Rectal smooth muscle tissue (tissue), 1 donor: ENCODE data around the gene DCAF7.

ENCODE experiments used
- H3K27ac ChIP-seq: one replicate; pipeline ENCODE4 v1.7.0; 2013; ENCODE audit warnings: low read depth, low read length, inconsistent platforms
- H3K27me3 ChIP-seq: one replicate; pipeline ENCODE4 v1.7.0; 2013; ENCODE audit warnings: low read length; ENCODE audit not compliant: control insufficient read depth, insufficient read depth
- H3K36me3 ChIP-seq: one replicate; pipeline ENCODE4 v1.7.0; 2013; ENCODE audit warnings: low read length; ENCODE audit not compliant: control insufficient read depth, insufficient read depth
- H3K4me1 ChIP-seq: one replicate; pipeline ENCODE4 v1.7.0; 2013; ENCODE audit warnings: low read length; ENCODE audit not compliant: control insufficient read depth, insufficient read depth
- H3K4me3 ChIP-seq: one replicate; pipeline ENCODE4 v1.7.0; 2013; ENCODE audit warnings: low read length
- H3K9ac ChIP-seq: one replicate; pipeline ENCODE4 v1.7.0; 2013; ENCODE audit warnings: low read length

The DCAF7 gene

GRCh38 chr17:63530557-63531021 lies 19.7 kb upstream of the DCAF7 start:
- Histone ChIP-seq H3K27ac (no peak overlapping the region), H3K27me3 (no peaks in the 10 kb centered on the region), H3K4me3 (no peak overlapping the region), H3K4me1 (no peaks in the 10 kb centered on the region), H3K36me3 (no peaks in the 10 kb centered on the region), H3K9ac (no peak overlapping the region)

- no peaks in the 10 kb centered on the region for H3K4me1 ChIP-seq
- no peak overlapping the region for H3K27ac ChIP-seq
- no peaks in the 10 kb centered on the region for H3K36me3 ChIP-seq
- H3K4me3 ChIP-seq = no peak overlapping the region
- no peaks in the 10 kb centered on the region for H3K27me3 ChIP-seq
- no peak overlapping the region for H3K9ac ChIP-seq
Observed at GRCh38 chr17:63531022-63531965, 19.0 kb upstream of the DCAF7 start.

GRCh38 chr17:63533433-63534077 lies 16.7 kb upstream of the DCAF7 start:
- peaks cover 8% of the 10 kb centered on the region for H3K27me3 ChIP-seq
- no peak overlapping the region for H3K27ac ChIP-seq

DNA sequence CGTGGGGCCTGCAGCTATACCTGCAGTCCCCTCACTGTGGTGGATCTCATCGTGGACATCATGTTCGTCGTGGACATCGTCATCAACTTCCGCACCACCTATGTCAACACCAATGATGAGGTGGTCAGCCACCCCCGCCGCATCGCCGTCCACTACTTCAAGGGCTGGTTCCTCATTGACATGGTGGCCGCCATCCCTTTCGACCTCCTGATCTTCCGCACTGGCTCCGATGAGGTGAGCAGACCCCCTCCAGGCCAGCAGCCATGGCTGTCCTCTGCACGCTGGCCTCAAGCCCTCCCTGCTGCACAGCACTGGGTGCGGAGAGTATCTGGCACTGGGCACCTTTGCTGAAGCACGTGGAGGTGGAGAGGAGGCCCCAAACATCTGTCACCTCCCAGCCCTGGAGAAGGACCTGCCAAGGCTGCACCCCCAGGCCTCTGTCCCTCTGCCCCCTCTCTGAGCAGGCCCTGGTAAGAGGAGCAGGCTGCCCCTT lies 16.2 kb upstream of the DCAF7 start:
- H3K9ac ChIP-seq = no peak overlapping the region
- peaks cover 11% of the 10 kb centered on the region for H3K27me3 ChIP-seq
- no peak overlapping the region for H3K4me3 ChIP-seq
- H3K27ac ChIP-seq = no peak overlapping the region
- no peaks in the 10 kb centered on the region for H3K36me3 ChIP-seq
- H3K4me1 ChIP-seq = no peaks in the 10 kb centered on the region

More at GRCh38 chr17:63533433-63534077, 16.7 kb upstream of the DCAF7 start:
- Histone ChIP-seq H3K9ac (no peak overlapping the region), H3K4me1 (no peaks in the 10 kb centered on the region), H3K36me3 (no peaks in the 10 kb centered on the region), H3K4me3 (no peak overlapping the region)

GRCh38 chr17:63534816-63535455 lies 15.3 kb upstream of the DCAF7 start:
- no peaks in the 10 kb centered on the region for H3K36me3 ChIP-seq
- no peaks in the 10 kb centered on the region for H3K4me1 ChIP-seq
- peaks cover 18% of the 10 kb centered on the region for H3K27me3 ChIP-seq
- H3K9ac ChIP-seq = no peak overlapping the region
- H3K27ac ChIP-seq = no peak overlapping the region
- H3K4me3 ChIP-seq = no peak overlapping the region

- Histone ChIP-seq H3K27ac (no peak overlapping the region), H3K36me3 (no peaks in the 10 kb centered on the region), H3K27me3 (peaks cover 20% of the 10 kb centered on the region), H3K4me1 (no peaks in the 10 kb centered on the region), H3K4me3 (no peak overlapping the region), H3K9ac (no peak overlapping the region)
Observed at GRCh38 chr17:63535640-63536039, 14.6 kb upstream of the DCAF7 start.

GRCh38 chr17:63537001-63537400 lies 13.3 kb upstream of the DCAF7 start:
- Histone ChIP-seq H3K27ac (no peak overlapping the region), H3K4me1 (no peaks in the 10 kb centered on the region), H3K4me3 (no peak overlapping the region), H3K27me3 (peaks cover 20% of the 10 kb centered on the region), H3K36me3 (no peaks in the 10 kb centered on the region), H3K9ac (no peak overlapping the region)

- H3K27me3 ChIP-seq = peaks cover 20% of the 10 kb centered on the region
- no peak overlapping the region for H3K27ac ChIP-seq
- no peaks in the 10 kb centered on the region for H3K4me1 ChIP-seq
- H3K9ac ChIP-seq = no peak overlapping the region
- no peak overlapping the region for H3K4me3 ChIP-seq
- H3K36me3 ChIP-seq = no peaks in the 10 kb centered on the region
Observed at GRCh38 chr17:63537991-63538692, 12.1 kb upstream of the DCAF7 start.

DNA sequence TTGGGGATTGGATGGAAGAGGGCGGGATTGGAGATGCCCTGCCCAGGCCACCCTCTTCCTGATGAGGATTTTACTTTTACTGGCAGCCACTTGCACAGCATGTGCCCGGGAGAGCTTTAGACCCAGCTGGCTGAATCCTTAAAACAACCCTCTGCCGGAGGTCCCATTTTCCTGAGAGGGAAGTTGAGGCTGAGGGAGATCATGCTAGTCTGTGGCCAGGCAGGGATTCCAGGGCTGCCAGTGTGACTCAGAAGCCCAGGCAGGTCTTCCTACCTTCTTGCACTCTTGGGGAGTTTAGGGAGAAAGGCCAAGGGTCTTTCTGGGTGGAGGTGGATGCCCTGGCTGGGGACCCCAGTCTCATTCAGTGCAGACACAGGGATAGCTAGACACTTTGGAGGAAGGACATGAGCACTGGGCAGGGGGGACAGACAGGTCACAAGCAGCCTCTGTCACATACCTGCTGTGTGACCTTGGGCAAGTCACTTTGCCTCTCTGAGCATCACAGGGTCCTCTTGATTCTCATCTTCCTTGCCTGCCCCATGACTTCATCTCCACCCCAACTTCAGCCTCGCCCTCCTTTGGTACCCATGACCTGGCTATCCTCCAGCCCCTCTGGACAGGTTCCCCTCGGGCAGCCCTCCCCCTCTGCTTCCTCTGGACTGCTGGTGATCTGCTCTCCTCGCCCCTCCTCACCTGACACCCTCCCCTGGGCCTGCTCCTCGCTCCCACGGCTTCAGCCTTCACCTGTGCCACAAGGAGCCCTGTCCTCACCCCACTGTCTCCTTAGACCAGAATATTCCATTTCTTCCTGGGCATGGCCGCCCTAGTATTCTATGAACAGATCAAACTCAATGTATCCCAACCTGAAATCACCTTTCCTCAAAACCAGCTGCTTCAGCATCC lies 11.3 kb upstream of the DCAF7 start:
- no peak overlapping the region for H3K9ac ChIP-seq
- H3K4me3 ChIP-seq = no peak overlapping the region
- H3K27me3 ChIP-seq = peaks cover 20% of the 10 kb centered on the region
- H3K27ac ChIP-seq = no peak overlapping the region
- H3K36me3 ChIP-seq = no peaks in the 10 kb centered on the region
- H3K4me1 ChIP-seq = no peaks in the 10 kb centered on the region

DNA sequence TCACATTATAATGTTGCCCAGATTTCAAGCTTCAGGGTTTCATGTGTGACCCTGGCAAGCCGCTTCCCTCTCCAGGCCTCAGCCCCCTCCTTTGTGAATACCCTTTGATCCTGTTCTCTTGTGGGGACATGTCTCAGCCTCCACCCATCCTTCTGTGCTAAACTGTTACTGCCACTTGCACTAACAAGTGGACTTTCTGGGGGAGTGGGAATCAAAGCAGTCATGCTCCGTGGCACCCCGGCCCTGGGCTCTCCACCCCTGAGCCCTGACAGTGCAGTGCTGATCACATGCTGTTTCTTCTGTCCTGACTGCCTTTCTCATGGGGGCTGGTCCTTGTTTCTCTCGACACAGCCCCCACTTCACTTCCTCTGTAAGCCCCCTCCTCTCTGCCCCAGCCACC lies 9.7 kb upstream of the DCAF7 start:
- Histone ChIP-seq H3K27ac (no peak overlapping the region), H3K9ac (no peak overlapping the region), H3K36me3 (no peaks in the 10 kb centered on the region), H3K4me1 (no peaks in the 10 kb centered on the region), H3K4me3 (no peak overlapping the region), H3K27me3 (peaks cover 20% of the 10 kb centered on the region)

DNA sequence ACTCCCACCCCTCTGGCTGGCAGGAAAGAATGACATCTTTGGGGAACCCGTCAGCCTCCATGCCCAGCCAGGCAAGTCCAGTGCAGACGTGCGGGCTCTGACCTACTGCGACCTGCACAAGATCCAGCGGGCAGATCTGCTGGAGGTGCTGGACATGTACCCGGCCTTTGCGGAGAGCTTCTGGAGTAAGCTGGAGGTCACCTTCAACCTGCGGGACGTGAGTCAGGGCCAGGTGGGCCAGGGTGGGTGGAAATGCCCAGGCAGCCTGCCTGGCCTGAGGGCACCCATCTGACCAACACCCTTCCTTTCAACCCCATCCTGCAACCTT lies 8.1 kb upstream of the DCAF7 start:
- no peak overlapping the region for H3K27ac ChIP-seq
- no peaks in the 10 kb centered on the region for H3K36me3 ChIP-seq
- H3K27me3 ChIP-seq = peaks cover 20% of the 10 kb centered on the region
- no peak overlapping the region for H3K4me3 ChIP-seq
- H3K4me1 ChIP-seq = no peaks in the 10 kb centered on the region
- no peak overlapping the region for H3K9ac ChIP-seq
